RWPE2 (cell line): Measurements from ENCODE around the gene CCDC85C.

ENCODE experiments used
- ATAC-seq: fragments of 200-7000 bp; cut with Tn5 transposase; 3 replicates; pipeline ENCODE4 v1.9.1; 2021; ENCODE audit warnings: low read depth
- DNase-seq: peaks from one replicate; pipeline ENCODE4 v3.0.0-alpha.2; 2020; ENCODE audit warnings: low spot score
- H3K27ac ChIP-seq: fragments of 450-650 bp; 2 replicates; pipeline ENCODE4 v1.5.1; 2017; ENCODE audit warnings: mild to moderate bottlenecking; ENCODE audit not compliant: poor library complexity, severe bottlenecking
- H3K27me3 ChIP-seq: fragments of 250-450 bp; sonication (Bioruptor Pico); 2 replicates; pipeline ENCODE4 v1.5.1; 2021; ENCODE audit warnings: mild to moderate bottlenecking, moderate library complexity; ENCODE audit not compliant: insufficient read depth, poor library complexity, severe bottlenecking
- H3K36me3 ChIP-seq: fragments of 250-450 bp; sonication (Bioruptor Pico); 2 replicates; pipeline ENCODE4 v1.5.1; 2020; ENCODE audit warnings: low read depth, mild to moderate bottlenecking, moderate library complexity
- H3K4me1 ChIP-seq: fragments of 250-450 bp; sonication (Bioruptor Pico); 2 replicates; pipeline ENCODE4 v1.5.1; 2021; ENCODE audit warnings: mild to moderate bottlenecking, moderate library complexity; ENCODE audit not compliant: insufficient read depth, poor library complexity, severe bottlenecking
- H3K4me3 ChIP-seq: fragments of 250-450 bp; sonication (Bioruptor Pico); 2 replicates; pipeline ENCODE4 v1.5.1; 2021; ENCODE audit warnings: mild to moderate bottlenecking, moderate library complexity; ENCODE audit not compliant: severe bottlenecking
- H3K9me3 ChIP-seq: fragments of 250-450 bp; sonication (Bioruptor Pico); 2 replicates; pipeline ENCODE4 v1.5.1; 2021; ENCODE audit warnings: mild to moderate bottlenecking, moderate library complexity; ENCODE audit not compliant: severe bottlenecking
- TF ChIP-seq, protein P1 (sequence below): fragments of 450-650 bp; IDR thresholded peaks from one replicate; pipeline ENCODE4 v1.5.1; 2017; ENCODE audit warnings: mild to moderate bottlenecking, moderate library complexity; ENCODE audit not compliant: poor library complexity, severe bottlenecking

CCDC85C gene

DNA sequence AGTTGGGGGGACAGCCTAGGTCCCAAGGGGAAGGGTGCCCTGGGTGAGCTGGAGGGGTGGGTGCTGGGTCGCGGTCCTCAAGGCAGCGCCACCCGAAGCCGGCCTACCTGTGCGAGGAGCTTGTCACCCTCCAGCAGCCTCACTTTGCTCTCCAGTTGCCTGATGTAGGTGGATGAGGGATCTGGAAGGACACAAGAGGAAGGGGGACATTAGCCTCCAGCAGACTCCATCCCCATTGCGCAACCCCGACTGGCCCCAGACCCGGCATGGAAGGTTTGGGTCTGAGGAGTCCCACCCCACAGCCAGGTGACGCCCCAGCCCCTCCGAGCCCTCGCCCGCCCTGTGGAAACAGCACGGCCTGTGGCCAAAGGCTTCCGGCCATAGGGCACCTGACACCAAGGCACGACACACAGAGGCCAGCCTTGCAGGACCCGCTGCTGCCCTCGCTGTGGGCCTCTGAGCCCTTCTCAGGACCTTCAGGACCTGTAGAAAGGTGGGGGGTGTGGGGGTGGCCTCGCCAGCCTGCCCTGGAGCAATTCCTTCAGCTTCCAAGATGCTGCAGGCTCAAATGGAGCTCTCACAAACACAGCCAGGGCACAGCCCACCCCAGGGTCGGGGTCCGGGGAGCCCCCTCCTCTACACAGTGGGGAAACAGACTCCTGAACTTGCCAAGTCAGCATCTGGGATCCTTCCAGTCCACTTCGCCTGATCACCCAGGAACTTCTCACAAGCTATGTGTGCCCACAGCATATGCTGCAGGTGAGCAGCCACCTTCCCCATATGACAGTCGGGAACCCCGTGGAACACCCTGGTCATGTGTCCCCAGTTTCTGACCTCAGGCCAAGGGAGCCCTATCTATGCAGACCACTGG lies 67.9 kb downstream of the CCDC85C start:
- H3K9me3 ChIP-seq = no peaks in the 10 kb centered on the region
- ATAC-seq (no peak), DNase-seq (no peak)
- TF ChIP-seq, protein P1, sequence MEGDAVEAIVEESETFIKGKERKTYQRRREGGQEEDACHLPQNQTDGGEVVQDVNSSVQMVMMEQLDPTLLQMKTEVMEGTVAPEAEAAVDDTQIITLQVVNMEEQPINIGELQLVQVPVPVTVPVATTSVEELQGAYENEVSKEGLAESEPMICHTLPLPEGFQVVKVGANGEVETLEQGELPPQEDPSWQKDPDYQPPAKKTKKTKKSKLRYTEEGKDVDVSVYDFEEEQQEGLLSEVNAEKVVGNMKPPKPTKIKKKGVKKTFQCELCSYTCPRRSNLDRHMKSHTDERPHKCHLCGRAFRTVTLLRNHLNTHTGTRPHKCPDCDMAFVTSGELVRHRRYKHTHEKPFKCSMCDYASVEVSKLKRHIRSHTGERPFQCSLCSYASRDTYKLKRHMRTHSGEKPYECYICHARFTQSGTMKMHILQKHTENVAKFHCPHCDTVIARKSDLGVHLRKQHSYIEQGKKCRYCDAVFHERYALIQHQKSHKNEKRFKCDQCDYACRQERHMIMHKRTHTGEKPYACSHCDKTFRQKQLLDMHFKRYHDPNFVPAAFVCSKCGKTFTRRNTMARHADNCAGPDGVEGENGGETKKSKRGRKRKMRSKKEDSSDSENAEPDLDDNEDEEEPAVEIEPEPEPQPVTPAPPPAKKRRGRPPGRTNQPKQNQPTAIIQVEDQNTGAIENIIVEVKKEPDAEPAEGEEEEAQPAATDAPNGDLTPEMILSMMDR = no peak
- H3K4me1 ChIP-seq = peaks cover 25% of the 10 kb centered on the region
- no peaks in the 10 kb centered on the region for H3K27me3 ChIP-seq
- H3K4me3 ChIP-seq = no peak overlapping the region
- H3K36me3 ChIP-seq = peaks cover 3% of the 10 kb centered on the region; the same call in 1 of the 2 replicates
- peak overlapping the region; percentile 69 for H3K27ac ChIP-seq

DNA sequence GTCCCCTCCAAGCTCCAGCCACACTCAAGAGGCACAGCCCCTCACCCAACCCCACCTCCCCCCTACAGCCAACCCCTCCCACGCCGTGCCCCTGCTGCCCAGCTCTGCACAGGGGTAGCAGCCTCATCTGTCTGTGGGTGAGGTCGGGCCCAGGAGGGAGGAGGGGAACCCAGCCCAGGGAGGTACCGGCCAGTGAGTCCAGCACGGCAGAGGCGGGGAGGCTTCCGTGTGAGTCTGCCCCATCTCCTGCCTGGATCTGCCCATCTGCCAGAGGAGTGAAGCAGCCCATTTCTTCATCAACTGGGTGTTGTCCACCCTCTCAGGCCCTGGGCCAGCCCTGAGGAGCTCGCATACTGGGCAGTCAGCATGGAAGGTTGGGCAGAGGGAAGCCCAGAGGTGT lies 68.6 kb downstream of the CCDC85C start:
- no peak for DNase-seq
- no peak overlapping the region for H3K27ac ChIP-seq
- TF ChIP-seq, protein P1 = no peak
- no peak overlapping the region for H3K4me3 ChIP-seq
- peaks cover 27% of the 10 kb centered on the region for H3K4me1 ChIP-seq
- no peaks in the 10 kb centered on the region for H3K27me3 ChIP-seq
- H3K9me3 ChIP-seq = no peaks in the 10 kb centered on the region
- peaks cover 3% of the 10 kb centered on the region; the same call in 1 of the 2 replicates for H3K36me3 ChIP-seq
- no peak for ATAC-seq

DNA sequence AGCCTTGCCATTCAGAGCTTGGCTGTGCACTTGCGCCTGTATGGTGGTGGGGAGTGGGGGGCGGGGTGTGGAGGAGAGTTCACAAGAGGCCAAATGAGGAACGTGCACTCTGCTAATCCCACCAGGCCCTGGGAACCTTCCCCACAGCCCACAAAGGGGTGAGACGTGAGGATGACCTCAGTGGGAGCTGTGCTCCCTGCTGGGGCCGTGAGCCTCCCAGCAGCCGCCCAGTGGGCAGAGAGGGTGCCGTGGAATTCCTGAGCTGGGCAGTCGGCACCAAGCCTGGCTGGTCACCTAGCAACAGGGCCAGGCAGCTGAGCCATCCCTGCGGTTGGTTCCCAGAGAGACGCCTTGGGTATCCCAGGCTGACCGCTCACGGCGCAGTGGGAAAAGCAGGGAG lies 69.1 kb downstream of the CCDC85C start:
- peaks cover 4% of the 10 kb centered on the region; the same call in 1 of the 2 replicates for H3K36me3 ChIP-seq
- no peaks in the 10 kb centered on the region for H3K9me3 ChIP-seq
- no peak overlapping the region for H3K27ac ChIP-seq
- H3K4me1 ChIP-seq = peaks cover 27% of the 10 kb centered on the region
- H3K4me3 ChIP-seq = no peak overlapping the region
- ATAC-seq (no peak), DNase-seq (no peak)
- TF ChIP-seq, protein P1 = no peak
- no peaks in the 10 kb centered on the region for H3K27me3 ChIP-seq

DNA sequence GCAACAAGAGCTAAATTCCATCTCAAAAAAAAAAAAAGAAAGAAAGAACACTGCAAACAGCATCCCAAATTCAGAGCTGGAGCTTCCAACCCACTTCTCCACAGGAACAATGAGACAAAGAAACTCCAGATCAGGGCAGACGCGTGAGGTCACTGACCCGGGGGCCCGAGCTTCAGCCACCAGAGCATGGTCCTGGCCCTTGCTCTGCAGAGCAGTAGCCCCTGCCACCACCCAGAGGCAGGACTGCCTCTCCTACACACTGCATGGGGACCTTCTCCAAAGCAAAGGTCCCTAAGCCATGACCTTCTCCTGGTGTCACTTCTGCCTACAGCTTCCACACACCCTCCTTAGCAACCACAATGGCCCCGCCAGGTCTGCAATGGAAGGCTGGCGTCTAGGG lies 69.7 kb downstream of the CCDC85C start:
- Histone ChIP-seq H3K36me3 (peaks cover 9% of the 10 kb centered on the region), H3K4me3 (no peak overlapping the region), H3K9me3 (no peaks in the 10 kb centered on the region), H3K27ac (no peak overlapping the region), H3K27me3 (no peaks in the 10 kb centered on the region), H3K4me1 (peaks cover 27% of the 10 kb centered on the region)
- TF ChIP-seq, protein P1 = no peak
- ATAC-seq = no peak
- DNase-seq = no peak

DNA sequence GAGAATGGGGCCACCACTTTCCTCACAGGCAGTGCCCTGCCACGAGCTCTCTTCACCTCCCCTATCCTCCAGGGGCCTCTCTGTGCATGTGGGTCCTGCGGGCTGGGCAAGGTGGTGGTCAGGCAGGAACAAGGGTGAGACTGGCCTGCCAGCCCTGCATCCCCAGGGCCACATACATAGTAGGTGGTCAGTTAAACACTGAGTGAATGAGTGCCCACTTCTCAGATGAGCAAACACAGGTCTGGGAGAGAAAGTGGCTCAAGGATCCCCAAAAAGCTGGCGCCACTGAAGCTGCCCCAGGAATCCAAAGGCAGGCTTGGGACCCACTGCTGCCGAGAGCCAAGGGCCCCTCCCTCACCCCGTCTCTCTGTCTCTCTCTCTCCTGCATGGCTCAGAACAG lies 71.7 kb downstream of the CCDC85C start:
- Histone ChIP-seq H3K36me3 (peaks cover 11% of the 10 kb centered on the region), H3K9me3 (no peaks in the 10 kb centered on the region), H3K4me3 (no peak overlapping the region), H3K4me1 (peaks cover 11% of the 10 kb centered on the region), H3K27me3 (no peaks in the 10 kb centered on the region), H3K27ac (peak overlapping the region; percentile 30)
- no peak for DNase-seq
- TF ChIP-seq, protein P1 = no peak
- ATAC-seq = no peak
